CD4-positive, alpha-beta T cell (primary cell): ENCODE data around the gene GLCCI1. TPM values are rescaled to one million over a fixed set of nuclear protein-coding genes. Genes with fewer than 3 reads are reported as not detected.
A peak's percentile ranks its signal among the peaks of the same experiment; 100 is the strongest.

Experiments
- ATAC-seq: fragments of 200-7000 bp; cut with Tn5 transposase; one replicate; pipeline ENCODE4 v1.10.0; 2022; ENCODE audit warnings: mild to moderate bottlenecking; ENCODE audit not compliant: poor library complexity
- CTCF ChIA-PET: fragments of 350-600 bp; sonication (Branson Sonifier 250); formaldehyde crosslinking; loops from one replicate; lab custom pipeline; 2021; ENCODE audit warnings: antibody characterized with exemption, inconsistent platforms; lab: Charles Lee
- POLR2A ChIA-PET: fragments of 350-600 bp; sonication (Branson Sonifier 250); formaldehyde crosslinking; loops from one replicate; lab custom pipeline; 2021; ENCODE audit warnings: antibody characterized with exemption, inconsistent platforms; lab: Charles Lee
- DNase-seq, 14 experiments: peaks; one replicate each; pipeline ENCODE4 v3.0.0-alpha.2; 2013 to 2020; ENCODE audit warnings: mixed read lengths in 2 of 14
- H3K27ac ChIP-seq, 2 donors: one replicate each; pipeline versions ENCODE4 v1.5.1 to v1.7.0; 2013; ENCODE audit warnings: low read length in 2 of 2, low read depth in 1 of 2, mild to moderate bottlenecking in 1 of 2
- H3K27me3 ChIP-seq, 2 experiments: 1 replicate in 1 of 2; 2 replicates in 1 of 2; pipeline versions ENCODE4 v1.6.1 to v1.7.0; 2013; ENCODE audit warnings: low read length in 2 of 2, control low read depth in 1 of 2, mild to moderate bottlenecking in 1 of 2, moderate library complexity in 1 of 2; ENCODE audit not compliant: insufficient read depth in 2 of 2, control insufficient read depth in 1 of 2
- H3K36me3 ChIP-seq: one replicate; pipeline ENCODE4 v1.6.1; 2013; ENCODE audit warnings: low read length, control low read depth; ENCODE audit not compliant: insufficient read depth
- H3K4me1 ChIP-seq: one replicate; pipeline ENCODE4 v1.6.1; 2013; ENCODE audit warnings: low read length, control low read depth; ENCODE audit not compliant: insufficient read depth
- H3K4me3 ChIP-seq: one replicate; pipeline ENCODE4 v1.5.1; 2013; ENCODE audit warnings: mild to moderate bottlenecking, low read length, moderate library complexity
- H3K9me3 ChIP-seq, 2 experiments: 1 replicate in 1 of 2; 2 replicates in 1 of 2; pipeline versions ENCODE4 v1.6.1 to v1.7.0; 2013; ENCODE audit warnings: low read length in 2 of 2, mild to moderate bottlenecking in 2 of 2, control low read depth in 1 of 2, moderate library complexity in 1 of 2; ENCODE audit not compliant: control insufficient read depth in 1 of 2, insufficient read depth in 1 of 2
- H3K27ac Mint-ChIP-seq: one replicate; pipeline ENCODE4 v1.8.0; 2020; ENCODE audit warnings: mixed read lengths
- H3K27me3 Mint-ChIP-seq: one replicate; pipeline ENCODE4 v1.8.0; 2021; ENCODE audit warnings: mixed read lengths
- H3K36me3 Mint-ChIP-seq: one replicate; pipeline ENCODE4 v1.8.0; 2021; ENCODE audit warnings: low read depth, mixed read lengths
- H3K4me1 Mint-ChIP-seq: one replicate; pipeline ENCODE4 v1.8.0; 2021; ENCODE audit warnings: low read depth, mixed read lengths
- H3K4me3 Mint-ChIP-seq: one replicate; pipeline ENCODE4 v1.8.0; 2020; ENCODE audit warnings: mild to moderate bottlenecking, mixed read lengths
- H3K9me3 Mint-ChIP-seq: one replicate; pipeline ENCODE4 v1.8.0; 2020; ENCODE audit warnings: mixed read lengths
- CTCF ChIP-seq: fragments of 200-600 bp; IDR thresholded peaks from one replicate; pipeline ENCODE4 v1.8.0; 2022; ENCODE audit warnings: antibody characterized with exemption, mild to moderate bottlenecking
- intact Hi-C, 2 experiments: fragments of 100-400 bp; cut with DNase I in 1 of 2; cut with micrococcal nuclease in 1 of 2; formaldehyde crosslinking; loops; one replicate each; pipeline versions ENCODE4 v1.15.1 to v1.9.0; 2023 to 2025; cut with DNase I, micrococcal nuclease
- total RNA-seq, 174 experiments: library from RNA in 2 of 174; stranded (reverse) in 2 of 174; gene quantifications; one replicate each; pipeline ENCODE4 v1.2.3 and lab custom pipeline; 2021 to 2026

The GLCCI1 gene
- total RNA-seq, 2 experiments from 2014 or later: 22.2 to 22.3 TPM

GRCh38 chr7:7938471-7938870 is 30.1 kb upstream of the GLCCI1 start:
- POLR2A ChIA-PET: no interaction called here
- H3K4me3 Mint-ChIP-seq: no peak overlapping the region
- no peaks in the 10 kb centered on the region for H3K27me3 Mint-ChIP-seq
- Histone ChIP-seq H3K4me1 (no peaks in the 10 kb centered on the region), H3K27ac (no peak overlapping the region), H3K27me3 (no peaks in the 10 kb centered on the region), H3K9me3 (no peaks in the 10 kb centered on the region), H3K36me3 (no peaks in the 10 kb centered on the region), H3K4me3 (no peak overlapping the region)
- no peaks in the 10 kb centered on the region for H3K4me1 Mint-ChIP-seq
- no peak for DNase-seq
- intact Hi-C loops: no loop called here
- no peak for ATAC-seq
- H3K9me3 Mint-ChIP-seq: no peaks in the 10 kb centered on the region
- CTCF ChIA-PET: no interaction called here
- no peak for TF ChIP-seq CTCF
- no peak overlapping the region for H3K27ac Mint-ChIP-seq
- no peaks in the 10 kb centered on the region for H3K36me3 Mint-ChIP-seq

DNA sequence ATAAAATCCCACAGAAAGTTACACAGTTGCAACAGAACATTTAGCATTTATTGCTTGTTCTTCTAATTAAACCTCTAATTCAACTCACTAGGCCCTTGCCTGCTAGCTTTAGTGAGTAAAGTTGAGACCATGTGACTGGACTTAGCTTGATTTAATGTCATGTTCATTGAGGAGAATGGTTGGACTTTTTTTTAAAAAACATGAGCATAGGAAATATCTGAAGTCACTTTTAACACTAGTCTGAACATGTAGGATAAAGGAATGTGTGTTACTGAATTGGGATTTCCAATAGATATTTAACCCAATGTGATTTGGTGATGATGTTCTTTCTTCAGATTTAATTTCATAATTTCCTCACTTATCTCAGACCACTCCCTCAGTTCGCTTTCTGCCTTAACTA is 24.6 kb upstream of the GLCCI1 start:
- peaks cover 30% of the 10 kb centered on the region for H3K4me1 Mint-ChIP-seq
- H3K9me3 Mint-ChIP-seq: no peaks in the 10 kb centered on the region
- H3K4me3 Mint-ChIP-seq: peak overlapping the region; percentile 60
- H3K27ac ChIP-seq: peak overlapping the region; percentile 30 to 69
- H3K27ac Mint-ChIP-seq: peak overlapping the region; percentile 77
- no peaks in the 10 kb centered on the region for H3K36me3 ChIP-seq
- H3K4me3 ChIP-seq: no peak overlapping the region
- no peaks in the 10 kb centered on the region for H3K36me3 Mint-ChIP-seq
- no peak for DNase-seq
- ChIA-PET CTCF (interaction anchor here (1.0 to 1.4 kb wide), 3 partner anchors 8 to 25 kb away, joined by 3 read pairs; no protein-coding TSS in a partner anchor), POLR2A (interaction anchor here (1.0 to 3.0 kb wide), 11 partner anchors 13 to 304 kb away, joined by 3 to 87 read pairs (median 6); partner anchors contain the start of genes GLCCI1 and UMAD1)
- peaks cover 23% of the 10 kb centered on the region for H3K4me1 ChIP-seq
- TF ChIP-seq CTCF: no peak
- H3K27me3 ChIP-seq: no peaks in the 10 kb centered on the region
- intact Hi-C loops: loop anchor here in 1 of 2 experiments (5.0 kb wide), 1 partner anchor 92 kb away; no protein-coding TSS in a partner anchor
- H3K27me3 Mint-ChIP-seq: no peaks in the 10 kb centered on the region
- no peak for ATAC-seq
- H3K9me3 ChIP-seq: no peaks in the 10 kb centered on the region

- Mint-ChIP-seq H3K27ac (peak overlapping the region; percentile 77), H3K27me3 (no peaks in the 10 kb centered on the region), H3K4me1 (peaks cover 30% of the 10 kb centered on the region), H3K36me3 (no peaks in the 10 kb centered on the region), H3K9me3 (no peaks in the 10 kb centered on the region), H3K4me3 (peak overlapping the region; percentile 60)
- no peak for TF ChIP-seq CTCF
- CTCF ChIA-PET: interaction anchor here (1.0 to 1.4 kb wide), 4 partner anchors 8 to 26 kb away, joined by 3 read pairs; no protein-coding TSS in a partner anchor
- peak; percentile 14 to 87 (median 32) for DNase-seq
- no peaks in the 10 kb centered on the region for H3K9me3 ChIP-seq
- peak overlapping the region; percentile 30 to 69 for H3K27ac ChIP-seq
- H3K4me1 ChIP-seq: peaks cover 23% of the 10 kb centered on the region
- no peaks in the 10 kb centered on the region for H3K36me3 ChIP-seq
- peak; percentile 93 for ATAC-seq
- no peaks in the 10 kb centered on the region for H3K27me3 ChIP-seq
- intact Hi-C loops: loop anchor here in 1 of 2 experiments (5.0 kb wide), 1 partner anchor 92 kb away; no protein-coding TSS in a partner anchor
- POLR2A ChIA-PET: interaction anchor here (0.5 to 3.0 kb wide), 21 partner anchors 13 to 305 kb away, joined by 3 to 87 read pairs (median 4); partner anchors contain the start of genes GLCCI1 and UMAD1
- H3K4me3 ChIP-seq: peak overlapping the region; percentile 45
Observed at GRCh38 chr7:7944619-7945282, 23.8 kb upstream of the GLCCI1 start.
